Anterior cingulate cortex (tissue), 58 donors: Measurements from ENCODE around the gene S100A2.
"Not testable (repeated sequence)": the region's sequence is repeated elsewhere in the genome, so short reads cannot be mapped to it uniquely, and the experiment has no call there.

Experiments
- DNase-seq, 58 donors: peaks; one replicate each; lab custom pipeline; 2025; lab: John Stamatoyannopoulos, UW

The S100A2 gene

DNA sequence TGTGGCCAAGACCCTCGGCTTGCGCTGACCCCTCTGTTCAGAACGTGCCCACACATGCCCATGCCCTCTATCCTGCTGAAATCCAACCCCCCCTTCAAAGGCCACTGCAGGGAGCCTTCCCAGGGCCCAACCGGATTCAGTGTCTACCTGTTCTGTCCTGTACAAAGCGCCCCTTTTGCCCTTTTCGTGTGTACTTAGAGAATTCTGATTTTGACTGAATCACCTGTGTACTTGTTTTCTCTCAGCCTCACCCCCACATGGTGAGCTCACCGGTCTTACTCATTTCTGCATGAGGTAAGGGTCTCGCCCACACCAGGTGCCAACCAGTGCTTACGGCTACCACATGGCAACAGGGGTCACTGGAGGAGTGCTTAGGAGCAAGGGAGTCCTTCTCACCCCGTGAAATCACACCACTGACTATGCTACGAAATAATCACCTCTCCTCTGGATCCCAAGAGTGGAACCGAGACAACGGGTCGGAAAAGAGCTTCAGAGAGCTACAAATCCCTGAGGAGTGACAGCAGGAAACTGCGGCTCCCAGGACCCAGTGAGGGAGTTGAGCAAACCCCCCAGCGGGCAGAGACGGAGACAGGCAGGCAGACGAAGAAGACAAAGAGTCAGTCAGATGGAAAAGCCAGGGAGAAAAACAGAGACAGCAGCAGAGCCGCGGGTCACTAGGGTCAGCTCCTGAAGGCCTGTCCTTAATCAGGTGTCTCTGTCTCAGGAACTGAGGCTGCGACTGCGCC lies 2.1 kb upstream of the S100A2 start:
- no peak for DNase-seq

DNA sequence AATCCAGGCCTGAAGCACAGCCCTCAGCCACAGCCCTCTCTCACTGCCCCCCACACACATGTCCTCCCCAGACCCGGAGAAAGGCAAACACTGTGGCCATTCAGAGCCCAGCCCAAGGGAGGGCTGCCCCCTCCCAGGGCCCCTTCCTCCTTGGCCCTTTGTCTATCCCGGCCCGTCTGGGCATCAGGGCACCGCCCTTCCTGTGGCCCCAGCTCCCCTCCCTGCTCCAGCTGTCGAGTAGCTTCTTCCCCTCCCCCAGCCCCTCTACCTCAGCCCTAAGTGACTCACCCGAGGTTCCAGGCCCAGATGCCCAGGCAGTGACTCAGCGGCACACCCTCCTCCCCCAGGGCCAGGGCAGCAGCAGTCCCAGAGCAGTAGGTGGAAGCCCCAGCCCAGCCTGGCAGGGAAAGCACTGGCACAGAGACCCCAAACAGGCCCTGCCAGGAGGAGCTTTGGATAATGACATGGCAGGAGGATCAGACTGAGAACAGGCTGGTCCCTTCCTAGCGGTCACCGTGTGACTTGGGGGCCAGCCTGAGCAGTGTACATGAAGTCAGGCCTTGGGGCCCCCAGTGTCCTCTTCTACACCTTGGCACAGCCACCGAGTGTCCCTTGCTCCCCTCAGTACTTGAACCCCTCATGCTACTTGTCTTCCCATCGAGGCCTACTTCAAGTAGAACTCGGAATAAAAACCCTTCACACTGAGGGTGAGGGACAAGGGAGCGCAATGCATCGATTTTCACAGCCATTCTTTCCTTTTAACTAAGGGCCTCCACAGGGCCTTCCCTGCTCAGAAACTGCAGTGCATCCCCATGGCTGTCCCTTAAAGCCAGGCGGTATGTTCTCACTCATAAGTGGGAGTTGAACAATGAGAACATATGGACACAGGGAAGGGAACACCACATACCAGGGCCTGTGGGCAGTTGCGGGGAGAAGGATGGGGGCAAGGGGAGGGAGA lies 1.0 kb upstream of the S100A2 start:
- DNase-seq = peak in 36 of 58 donors; percentile 8 to 87 (median 33)

DNA sequence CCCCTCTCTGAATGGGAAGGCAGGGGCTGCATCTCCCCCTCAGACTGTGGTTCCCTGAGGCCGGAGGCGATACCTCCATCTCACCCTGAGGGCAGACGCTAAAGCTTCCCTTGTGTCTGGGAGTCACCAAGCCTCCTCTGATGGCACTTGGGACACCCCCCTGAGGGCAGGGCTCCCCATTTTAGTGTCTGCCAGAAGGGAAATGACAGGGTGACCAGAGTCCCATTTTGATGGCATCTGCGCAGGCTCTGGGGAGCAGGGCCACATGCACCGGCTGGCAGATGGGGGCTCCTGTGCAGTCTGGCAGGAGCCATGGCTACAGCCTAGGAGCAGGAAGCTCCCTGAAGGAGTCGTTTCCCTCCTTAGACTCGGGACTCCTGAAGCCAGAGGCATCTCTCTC lies 1.7 kb downstream of the S100A2 start:
- DNase-seq = no peak

DNA sequence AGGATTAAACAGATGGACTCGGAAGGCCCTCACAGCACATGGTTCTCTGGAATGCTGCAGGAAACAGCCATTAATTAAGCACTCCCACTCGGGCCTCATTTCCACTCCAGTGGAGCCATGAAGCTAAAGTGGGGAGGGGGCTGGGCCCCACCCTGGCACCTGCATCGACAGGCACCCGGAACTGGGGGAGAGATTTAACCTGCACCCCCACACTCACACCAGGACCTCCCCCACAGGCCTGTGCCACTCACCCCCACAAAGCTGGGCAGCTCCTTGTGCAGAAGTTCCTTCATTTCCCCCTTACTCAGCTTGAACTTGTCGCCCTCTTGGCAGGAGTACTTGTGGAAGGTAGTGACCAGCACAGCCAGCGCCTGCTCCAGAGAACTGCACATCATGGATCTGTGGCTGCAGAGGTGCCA lies 2.2 kb downstream of the S100A2 start:
- DNase-seq = no peak

DNA sequence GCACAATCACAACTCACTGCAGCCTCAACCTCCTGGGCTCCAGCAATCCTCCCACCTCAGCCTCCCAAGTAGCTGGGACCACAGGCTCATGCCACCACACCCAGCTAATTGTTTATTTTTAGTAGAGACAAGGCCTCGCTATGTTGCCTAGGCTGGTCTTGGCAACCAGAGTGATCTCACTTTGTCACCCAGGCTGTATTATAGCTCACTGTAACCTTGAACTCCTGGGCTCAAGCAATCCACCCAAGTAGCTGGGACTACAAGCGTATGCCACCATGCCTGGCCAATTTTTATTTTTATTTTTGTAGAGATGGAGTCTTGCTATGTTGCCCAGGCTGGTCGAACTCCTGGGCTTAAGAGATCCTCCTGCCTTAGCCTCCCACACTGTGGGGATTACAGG lies 3.6 kb downstream of the S100A2 start:
- not testable (repeated sequence) for DNase-seq

DNA sequence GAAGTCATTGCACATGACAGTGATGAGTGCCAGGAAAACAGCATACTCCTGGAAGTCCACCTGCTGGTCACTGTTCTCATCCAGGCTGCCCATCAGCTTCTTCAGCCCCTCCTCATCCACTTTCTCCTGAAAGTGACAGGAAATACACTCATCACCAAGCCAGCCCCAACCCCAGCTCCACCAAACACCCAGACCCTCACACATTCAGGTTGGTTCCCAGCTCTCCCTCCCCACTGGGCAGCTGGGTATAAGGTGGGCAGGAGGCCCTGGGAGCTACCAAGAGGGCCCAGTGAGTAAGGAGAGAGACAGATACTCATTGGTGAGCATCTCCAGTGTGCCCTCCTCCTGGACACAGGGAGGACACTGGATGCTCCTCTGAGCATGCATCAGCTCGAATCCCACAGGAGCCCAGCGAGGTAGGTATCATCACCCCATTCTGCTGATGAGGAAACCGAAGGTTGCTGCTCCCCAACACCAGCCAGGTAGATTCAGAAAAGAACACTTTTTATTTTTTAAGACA lies 4.1 kb downstream of the S100A2 start:
- no peak for DNase-seq

DNA sequence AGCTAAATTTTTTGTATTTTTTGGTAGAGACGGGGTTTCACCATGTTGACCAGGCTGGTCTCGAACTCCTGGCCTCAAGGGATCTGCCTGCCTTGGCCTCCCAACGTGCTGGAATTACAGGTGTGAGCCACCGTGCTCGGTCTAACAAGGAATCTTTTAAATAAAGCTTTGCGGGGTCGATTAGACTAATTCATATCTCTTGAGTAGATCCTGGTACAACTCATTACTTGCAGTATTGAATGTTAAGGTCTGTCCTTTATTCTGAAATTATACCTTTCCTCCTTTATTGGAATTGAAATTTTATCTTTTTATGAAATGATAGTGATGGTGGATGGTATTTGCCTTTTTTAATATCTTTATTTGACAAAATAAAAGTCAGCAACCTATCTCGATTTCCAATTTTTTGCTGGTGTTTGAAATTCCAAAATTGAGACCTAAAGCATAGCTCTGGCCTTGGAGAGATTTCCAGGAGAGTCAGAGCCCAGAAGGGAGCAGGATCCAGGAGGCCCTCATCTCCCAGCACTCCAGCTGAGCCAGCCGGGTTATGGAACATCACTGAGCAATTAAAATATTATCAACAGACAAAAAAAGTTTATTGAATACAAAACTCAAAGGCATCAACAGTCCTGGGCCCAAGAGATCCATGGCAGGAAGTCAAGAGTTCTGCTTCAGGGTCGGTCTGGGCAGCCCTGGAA lies 4.7 kb downstream of the S100A2 start:
- no peak for DNase-seq

DNA sequence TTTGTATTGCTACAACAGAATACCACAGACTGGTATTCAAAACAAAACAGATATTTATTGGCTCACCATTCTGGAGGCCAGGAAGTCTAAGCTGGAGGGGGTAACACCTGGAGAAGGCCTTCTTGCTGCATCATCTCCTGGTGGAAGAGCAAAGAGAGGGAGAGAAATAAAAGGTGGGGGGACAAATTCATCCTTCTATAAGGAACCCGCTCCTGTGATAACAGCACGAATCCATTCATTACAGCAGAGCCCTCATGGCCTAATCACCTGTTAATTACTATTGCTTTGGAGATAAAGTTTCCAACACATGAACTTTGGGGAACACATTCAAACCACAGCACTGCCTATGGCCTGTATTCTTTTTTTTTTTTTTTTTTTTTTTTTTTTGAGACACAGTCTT lies 5.4 kb downstream of the S100A2 start:
- no peak for DNase-seq

DNA sequence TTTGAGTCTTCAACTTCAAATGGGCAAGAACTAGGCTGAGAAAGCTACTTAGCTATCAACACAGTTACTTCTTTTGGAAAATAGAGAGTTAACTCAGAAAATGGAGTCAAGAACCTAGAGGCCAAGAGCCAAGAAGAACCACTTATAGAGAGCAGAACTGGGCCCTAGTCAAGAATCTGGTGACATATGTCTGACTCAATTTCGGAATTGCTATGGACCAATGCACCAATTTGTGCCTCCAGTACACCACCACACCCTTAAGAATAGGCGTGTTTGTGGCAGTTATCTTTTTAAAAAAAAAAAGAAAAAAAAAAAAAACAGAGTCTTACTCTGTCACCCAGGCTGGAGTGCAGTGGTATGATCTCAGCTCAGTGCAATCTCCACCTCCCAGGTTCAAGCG lies 7.8 kb downstream of the S100A2 start:
- no peak for DNase-seq

DNA sequence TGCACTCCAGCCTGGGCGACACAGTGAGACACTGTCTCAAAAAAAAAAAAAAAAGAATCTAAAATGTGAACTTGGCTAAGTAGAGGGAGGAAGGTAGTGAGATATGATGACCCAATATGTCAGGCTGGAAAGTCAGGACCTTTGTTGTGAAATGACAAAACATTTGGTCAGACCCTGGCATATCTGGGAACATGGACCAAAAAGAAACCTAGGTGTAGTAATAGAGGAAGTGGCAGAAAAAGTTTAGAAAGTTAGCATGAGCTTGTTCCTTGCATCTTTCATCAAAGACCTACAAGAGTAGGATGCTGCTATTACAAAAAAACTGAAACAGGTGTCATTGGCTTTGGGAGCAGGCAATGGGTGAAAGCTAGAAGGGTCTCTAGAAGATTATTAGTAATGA lies 9.3 kb downstream of the S100A2 start:
- no peak for DNase-seq

DNA sequence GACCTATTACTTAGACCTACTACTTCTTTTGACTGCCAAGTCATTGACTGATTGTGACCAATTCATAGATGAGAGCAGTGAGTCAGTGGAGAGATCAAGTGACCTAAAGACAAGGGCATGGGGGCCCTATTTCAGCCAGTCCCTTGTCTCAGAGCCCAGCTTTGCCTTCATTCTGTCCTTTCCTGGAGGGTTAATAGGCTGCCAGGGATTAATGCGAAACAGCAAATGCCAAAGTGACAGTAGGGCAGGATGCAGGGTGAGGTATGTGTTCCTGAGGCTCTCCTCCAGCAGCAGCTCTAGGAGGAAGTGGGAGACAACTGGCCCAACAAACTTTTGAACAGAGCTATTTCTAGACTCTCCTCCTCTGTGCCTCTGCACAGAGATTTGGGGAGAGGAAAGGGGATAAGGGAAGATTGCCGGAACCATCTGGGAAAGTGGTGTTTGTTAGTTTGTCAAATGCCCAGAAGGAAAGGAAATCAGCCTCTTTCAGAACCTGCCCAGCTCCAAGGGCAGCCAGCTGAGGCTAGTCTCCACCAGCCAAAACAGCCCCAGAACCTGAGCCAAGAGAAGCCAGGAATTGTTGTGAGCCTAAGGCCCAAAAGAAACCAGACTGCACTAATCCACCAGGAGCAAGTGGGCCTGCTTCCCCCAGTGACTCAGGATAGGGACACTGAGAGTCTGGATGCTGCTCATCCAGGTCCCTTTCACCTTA lies 11.7 kb downstream of the S100A2 start:
- peak in 2 of 58 donors; percentile 17 to 43 for DNase-seq

DNA sequence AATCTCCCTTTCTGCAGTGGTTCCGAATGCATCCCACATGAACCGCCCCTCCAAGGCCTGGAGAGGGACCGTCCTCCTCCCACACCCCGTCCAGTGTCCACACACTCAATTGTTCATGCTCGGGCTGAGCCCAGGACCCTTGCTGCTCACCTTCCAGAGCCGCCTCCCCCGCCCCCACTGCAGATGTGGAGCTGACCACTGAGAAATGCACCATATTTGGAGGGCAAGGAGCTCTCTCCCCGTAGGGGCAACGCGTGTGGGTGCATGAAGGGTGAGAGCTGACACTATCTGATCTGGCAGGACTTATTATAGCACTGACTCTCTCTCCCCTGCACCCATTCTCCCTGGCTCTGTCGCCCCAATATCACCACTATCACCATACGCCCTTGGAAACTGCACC lies 12.5 kb downstream of the S100A2 start:
- DNase-seq = no peak

DNA sequence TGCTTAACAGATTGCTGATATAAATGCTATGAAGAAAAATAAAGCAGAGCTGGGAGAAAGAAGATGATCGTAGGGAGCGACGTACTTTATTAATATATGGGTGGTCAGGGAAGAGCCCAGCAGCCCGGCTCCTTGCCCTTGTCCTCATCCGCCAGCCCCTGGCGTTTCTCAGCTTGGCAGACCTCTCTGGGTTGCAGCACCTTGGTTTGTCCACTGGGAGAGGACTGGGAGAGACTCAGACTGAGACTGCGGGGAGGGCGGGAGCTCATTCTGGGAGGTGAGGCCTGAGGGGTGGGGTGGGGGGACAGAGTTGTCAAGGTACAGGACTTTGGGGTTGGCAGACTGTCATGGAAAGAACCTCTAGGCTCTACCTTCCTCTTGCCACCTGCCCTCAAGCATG lies 13.3 kb downstream of the S100A2 start:
- no peak for DNase-seq

DNA sequence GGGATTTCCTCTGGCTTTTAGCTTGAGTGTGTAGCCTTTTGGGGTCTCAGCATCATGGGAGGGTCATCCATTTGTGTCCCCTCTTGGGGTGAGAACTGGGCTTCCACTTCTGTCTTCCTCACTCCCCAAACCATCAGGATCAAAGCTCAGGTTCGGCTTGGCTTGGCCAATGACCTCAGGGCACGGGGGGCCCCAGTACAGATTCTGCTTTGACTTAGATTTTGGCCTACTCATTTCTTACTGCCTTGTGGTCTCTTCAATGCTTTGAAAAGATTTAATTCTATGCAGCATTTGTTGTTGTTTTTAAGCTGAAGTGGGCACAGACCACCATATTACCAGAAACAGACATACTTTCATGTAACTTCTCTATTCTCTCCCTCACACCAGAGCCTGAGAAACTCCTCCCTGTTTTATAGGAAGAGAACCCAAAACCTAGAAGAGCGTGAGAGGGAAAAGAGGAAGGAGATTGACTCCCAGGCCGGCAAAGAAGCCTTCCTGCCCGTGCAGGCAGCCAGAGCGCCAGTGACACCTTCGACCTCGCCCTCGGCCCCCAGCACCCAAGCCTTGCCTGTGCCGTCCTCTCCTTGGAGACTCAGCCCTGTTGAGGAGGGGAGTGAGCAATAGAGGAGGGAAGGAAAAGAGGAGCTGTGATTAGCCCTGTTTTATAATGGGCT lies 14.7 kb downstream of the S100A2 start:
- DNase-seq = no peak

DNA sequence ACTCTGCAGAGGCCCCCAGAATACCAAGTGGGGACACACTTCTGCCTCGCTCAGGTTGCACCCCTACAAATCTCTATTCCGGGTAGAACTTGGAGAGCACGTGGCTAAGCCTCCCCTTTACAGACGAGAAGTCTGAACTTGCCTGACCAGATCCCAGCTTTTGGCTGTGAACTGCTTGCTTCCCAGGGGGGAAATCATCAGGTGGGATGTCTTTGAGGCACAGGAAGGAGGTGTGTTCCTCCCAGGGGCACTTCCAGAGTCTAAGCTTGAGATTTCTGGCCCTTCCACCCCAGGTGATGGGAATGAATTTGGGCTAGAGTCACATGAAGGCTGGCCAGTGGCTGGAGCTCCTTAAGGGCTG lies 15.3 kb downstream of the S100A2 start:
- DNase-seq = no peak

DNA sequence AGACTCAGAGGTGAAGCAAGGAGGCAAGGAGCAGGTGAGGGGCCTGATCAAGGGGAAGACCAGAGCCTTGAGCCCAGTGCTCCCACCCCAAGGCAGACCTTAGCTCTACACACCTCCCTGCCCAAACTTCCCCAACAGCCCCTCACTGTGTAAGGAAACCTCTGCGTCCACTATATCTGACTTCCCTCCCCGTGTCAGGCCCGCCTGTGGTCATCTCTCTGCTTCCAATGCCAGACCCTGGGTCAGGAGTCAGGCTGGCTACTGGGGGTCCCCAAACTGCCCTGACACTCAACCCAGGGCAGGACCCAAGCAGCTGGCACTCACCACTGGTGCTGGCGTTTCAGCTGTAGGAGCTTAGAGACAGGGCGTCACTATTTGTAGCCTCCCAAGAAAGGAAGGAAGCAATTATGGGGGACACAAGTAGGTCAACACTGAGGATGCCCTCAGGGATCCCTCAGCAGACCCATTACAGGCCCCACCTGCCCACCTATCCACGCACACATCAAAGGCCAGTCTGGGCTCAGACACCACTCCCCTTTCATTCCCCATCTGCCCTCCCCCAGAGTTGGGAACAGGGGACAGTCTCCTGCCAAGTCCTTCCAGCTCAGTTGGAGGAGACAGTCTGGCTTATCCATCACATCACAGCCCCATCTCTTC lies 15.8 kb downstream of the S100A2 start:
- DNase-seq = no peak

DNA sequence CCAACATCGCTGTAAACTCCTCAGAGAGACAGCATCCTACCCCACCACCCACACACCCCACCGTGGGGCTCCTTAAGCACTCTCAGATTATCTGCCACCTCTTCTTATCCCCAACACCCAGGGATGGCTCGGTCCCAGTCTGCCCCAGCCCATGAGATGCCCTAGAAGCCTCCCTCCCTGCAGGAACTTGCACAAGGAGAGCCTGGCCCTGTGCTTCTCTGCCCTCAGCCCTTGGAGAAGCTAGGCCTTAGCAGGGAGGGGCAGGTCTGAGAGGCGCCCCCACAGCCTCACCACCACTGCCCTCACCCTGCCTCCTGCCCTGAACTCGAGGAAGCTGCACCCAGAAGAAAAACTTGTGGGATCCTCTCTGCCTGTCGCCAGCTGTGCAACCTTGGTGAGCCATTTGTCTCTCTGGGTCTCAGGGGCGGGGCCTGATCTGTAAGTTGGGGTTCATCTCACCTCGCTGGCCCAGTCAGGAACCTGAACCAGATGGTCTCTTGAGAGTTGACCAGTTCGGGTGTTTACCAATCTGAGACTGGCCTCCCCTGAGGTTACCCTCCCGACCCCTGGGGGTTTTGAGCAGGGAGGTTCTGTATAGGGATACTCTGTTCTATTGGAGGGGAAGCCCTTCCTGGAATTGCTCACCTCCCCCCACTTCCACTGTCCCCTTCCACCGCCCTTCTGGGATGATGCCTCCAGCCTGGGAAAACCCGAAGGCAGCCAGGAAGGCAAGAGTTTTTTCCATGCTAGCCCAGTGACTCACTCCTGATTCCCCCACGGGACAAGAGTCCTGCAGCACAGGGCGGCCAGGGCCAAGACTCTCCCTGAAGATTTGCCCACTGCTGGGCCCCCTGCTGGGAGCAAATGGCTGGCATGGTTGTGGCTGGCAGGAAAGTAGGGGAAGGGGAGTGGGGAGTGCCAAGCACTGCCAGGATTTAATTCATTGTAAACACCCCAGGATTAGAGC lies 16.6 kb downstream of the S100A2 start, which contains the start of gene S100A3:
Gene S100A3 (minus strand): TSS at position 537 of the 967 bp plus-strand sequence. CDS start 773 bp downstream, outside the sequence.
- DNase-seq = peak in 5 of 58 donors; percentile 8 to 56 (median 46)
